ENCODE measurements around the gene DHCR24. TPM values are rescaled to one million over a fixed set of nuclear protein-coding genes. Genes with fewer than 3 reads are reported as not detected.

The DHCR24 gene
- total RNA-seq, 1 donor from 2014 or later = 158 TPM

- peak; percentile 88 for ATAC-seq
Observed at GRCh38 chr1:54850737-54851136, 36.3 kb downstream of the DHCR24 start.

GRCh38 chr1:54850069-54850730 is 36.8 kb downstream of the DHCR24 start:
- no peak for DNase-seq (ENCODE audit: low spot score)
- ATAC-seq = peak; percentile 9
- intact Hi-C loops (cut with DNase I) = no loop called here

More at GRCh38 chr1:54850737-54851136, 36.3 kb downstream of the DHCR24 start:
- intact Hi-C loops (cut with DNase I) = no loop called here
- DNase-seq (ENCODE audit: low spot score) = no peak

- peak; percentile 35 for ATAC-seq
Observed at GRCh38 chr1:54849219-54850068, 37.6 kb downstream of the DHCR24 start.

GRCh38 chr1:54848134-54848948 is 38.7 kb downstream of the DHCR24 start:
- intact Hi-C loops (cut with DNase I) = no loop called here
- ATAC-seq (no peak), DNase-seq (ENCODE audit: low spot score) (no peak)

More at GRCh38 chr1:54849219-54850068, 37.6 kb downstream of the DHCR24 start:
- no peak for DNase-seq (ENCODE audit: low spot score)
- intact Hi-C loops (cut with DNase I) = no loop called here

- intact Hi-C loops (cut with DNase I) = no loop called here
- no peak for ATAC-seq
- DNase-seq (ENCODE audit: low spot score) = no peak
Observed at GRCh38 chr1:54846716-54847284, 40.2 kb downstream of the DHCR24 start.

GRCh38 chr1:54846301-54846700 is 40.7 kb downstream of the DHCR24 start:
- intact Hi-C loops (cut with DNase I) = no loop called here
- no peak for DNase-seq (ENCODE audit: low spot score)
- ATAC-seq = no peak

GRCh38 chr1:54845772-54846171 is 41.2 kb downstream of the DHCR24 start:
- ATAC-seq (no peak), DNase-seq (ENCODE audit: low spot score) (no peak)
- intact Hi-C loops (cut with DNase I) = no loop called here

- no peak for DNase-seq (ENCODE audit: low spot score)
- ATAC-seq = no peak
- intact Hi-C loops (cut with DNase I) = no loop called here
Observed at GRCh38 chr1:54844564-54844963, 42.4 kb downstream of the DHCR24 start.

- DNase-seq (ENCODE audit: low spot score) (no peak), ATAC-seq (no peak)
- intact Hi-C loops (cut with DNase I) = no loop called here
Observed at GRCh38 chr1:54843449-54843848, 43.5 kb downstream of the DHCR24 start.

GRCh38 chr1:54842963-54843362 is 44.0 kb downstream of the DHCR24 start:
- DNase-seq (ENCODE audit: low spot score) = no peak
- intact Hi-C loops (cut with DNase I) = no loop called here
- ATAC-seq = no peak

GRCh38 chr1:54842206-54842915 is 44.6 kb downstream of the DHCR24 start:
- DNase-seq (ENCODE audit: low spot score) (no peak), ATAC-seq (no peak)
- intact Hi-C loops (cut with DNase I) = no loop called here

GRCh38 chr1:54839824-54840223 is 47.2 kb downstream of the DHCR24 start:
- ATAC-seq (no peak), DNase-seq (ENCODE audit: low spot score) (no peak)
- intact Hi-C loops (cut with DNase I) = no loop called here

GRCh38 chr1:54838565-54839180 is 48.3 kb downstream of the DHCR24 start:
- intact Hi-C loops (cut with DNase I) = no loop called here
- ATAC-seq (no peak), DNase-seq (ENCODE audit: low spot score) (no peak)

- ATAC-seq (no peak), DNase-seq (ENCODE audit: low spot score) (no peak)
- intact Hi-C loops (cut with DNase I) = no loop called here
Observed at GRCh38 chr1:54837002-54837853, 49.8 kb downstream of the DHCR24 start.

GRCh38 chr1:54836594-54836993 is 50.4 kb downstream of the DHCR24 start:
- ATAC-seq (no peak), DNase-seq (ENCODE audit: low spot score) (no peak)
- intact Hi-C loops (cut with DNase I) = no loop called here

GRCh38 chr1:54835970-54836369 is 51.0 kb downstream of the DHCR24 start:
- DNase-seq (ENCODE audit: low spot score) (no peak), ATAC-seq (no peak)
- intact Hi-C loops (cut with DNase I) = no loop called here

- DNase-seq (ENCODE audit: low spot score) = no peak
- intact Hi-C loops (cut with DNase I) = no loop called here
- ATAC-seq = no peak
Observed at GRCh38 chr1:54835131-54835898, 51.7 kb downstream of the DHCR24 start.

All from sciatic nerve (tissue), 2 donors.